HepG2 (cell line): ENCODE results near the gene GRIK3. TPM values are rescaled to one million over a fixed set of nuclear protein-coding genes. Genes with fewer than 3 reads are reported as not detected.

Experiments
- ARNTL ChIP-seq: sonication (generic); formaldehyde crosslinking; IDR thresholded peaks from 2 replicates; pipeline ENCODE4 v1.4.0; 2020; ENCODE audit warnings: mild to moderate bottlenecking, missing genetic modification reagents
- BRF2 ChIP-seq: sonication (generic); formaldehyde crosslinking; IDR thresholded peaks from 2 replicates; pipeline ENCODE4 v1.8.1; 2022; ENCODE audit warnings: mild to moderate bottlenecking, missing genetic modification reagents
- CCAR2 ChIP-seq: fragments of 200-400 bp; formaldehyde crosslinking; optimal IDR thresholded peaks from 2 replicates; pipeline ENCODE3; 2018; ENCODE audit warnings: low read depth, mild to moderate bottlenecking, low read length, moderate library complexity
- DDIT3 ChIP-seq: sonication (generic); formaldehyde crosslinking; IDR thresholded peaks from 2 replicates; pipeline ENCODE4 v1.4.0; 2020; ENCODE audit warnings: mild to moderate bottlenecking, missing genetic modification reagents
- FOXA3 ChIP-seq: IDR thresholded peaks from 2 replicates; pipeline ENCODE4 v1.6.1; 2016; ENCODE audit warnings: missing genetic modification reagents, missing compliant biosample characterization
- FOXK1 ChIP-seq: sonication (generic); formaldehyde crosslinking; IDR thresholded peaks from 2 replicates; pipeline ENCODE4 v1.4.0; 2020; ENCODE audit warnings: low read depth, missing genetic modification reagents, borderline replicate concordance
- HOXA5 ChIP-seq: sonication (generic); formaldehyde crosslinking; IDR thresholded peaks from 2 replicates; pipeline ENCODE4 v1.4.0; 2020; ENCODE audit warnings: missing genetic modification reagents
- HOXA9 ChIP-seq: sonication (generic); formaldehyde crosslinking; IDR thresholded peaks from 2 replicates; pipeline ENCODE4 v1.8.1; 2022; ENCODE audit warnings: missing genetic modification reagents, mild to moderate bottlenecking, moderate library complexity, borderline replicate concordance
- MED1 ChIP-seq: sonication (generic); formaldehyde crosslinking; IDR thresholded peaks from 2 replicates; pipeline ENCODE4 v1.4.0; 2020; ENCODE audit warnings: missing genetic modification reagents
- NCOA1 ChIP-seq: sonication (generic); formaldehyde crosslinking; IDR thresholded peaks from 2 replicates; pipeline ENCODE4 v1.9.0; 2021; ENCODE audit warnings: missing genetic modification reagents
- PRDM4 ChIP-seq: sonication (generic); formaldehyde crosslinking; IDR thresholded peaks from 2 replicates; pipeline ENCODE4 v1.9.0; 2021; ENCODE audit warnings: missing genetic modification reagents, borderline replicate concordance
- PRPF4 ChIP-seq: fragments of 200-400 bp; formaldehyde crosslinking; IDR thresholded peaks from 2 replicates; pipeline ENCODE4 v1.6.1; 2016; ENCODE audit warnings: low read length, low read depth; ENCODE audit not compliant: poor library complexity, severe bottlenecking
- SALL1 ChIP-seq: sonication (generic); formaldehyde crosslinking; IDR thresholded peaks from 2 replicates; pipeline ENCODE4 v1.8.0; 2022; ENCODE audit warnings: mild to moderate bottlenecking, missing genetic modification reagents
- SAP130 ChIP-seq: IDR thresholded peaks from 2 replicates; pipeline ENCODE4 v1.6.1; 2016; ENCODE audit warnings: low read depth
- SIN3B ChIP-seq: fragments of 150-350 bp; IDR thresholded peaks from 2 replicates; pipeline ENCODE4 v1.6.1; 2014; ENCODE audit warnings: low read length
- SMYD3 ChIP-seq: sonication (generic); formaldehyde crosslinking; IDR thresholded peaks from 2 replicates; pipeline ENCODE4 v1.8.1; 2023; ENCODE audit warnings: mild to moderate bottlenecking, missing genetic modification reagents
- TBX2 ChIP-seq: sonication (generic); formaldehyde crosslinking; IDR thresholded peaks from 2 replicates; pipeline ENCODE4 v1.5.0; 2020; ENCODE audit warnings: missing genetic modification reagents, mild to moderate bottlenecking, borderline replicate concordance
- TFDP1 ChIP-seq: IDR thresholded peaks from 2 replicates; pipeline ENCODE4 v1.6.1; 2016; ENCODE audit warnings: missing compliant biosample characterization, missing genetic modification reagents, borderline replicate concordance
- ZBTB46 ChIP-seq: sonication (generic); formaldehyde crosslinking; IDR thresholded peaks from 2 replicates; pipeline ENCODE4 v1.4.0; 2020; ENCODE audit warnings: mild to moderate bottlenecking, missing genetic modification reagents, borderline replicate concordance
- ZMAT5 ChIP-seq: sonication (generic); formaldehyde crosslinking; IDR thresholded peaks from 2 replicates; pipeline ENCODE4 v1.5.0; 2020; ENCODE audit warnings: mild to moderate bottlenecking, low read depth, missing genetic modification reagents, borderline replicate concordance
- ZNF17 ChIP-seq: sonication (generic); formaldehyde crosslinking; IDR thresholded peaks from 2 replicates; pipeline ENCODE4 v1.5.0; 2020; ENCODE audit warnings: mild to moderate bottlenecking, missing genetic modification reagents
- ZNF335 ChIP-seq: sonication (generic); formaldehyde crosslinking; IDR thresholded peaks from 2 replicates; pipeline ENCODE4 v1.4.0; 2020; ENCODE audit warnings: missing genetic modification reagents
- ZNF460 ChIP-seq: sonication (generic); formaldehyde crosslinking; IDR thresholded peaks from 2 replicates; pipeline ENCODE4 v1.5.1; 2020; ENCODE audit warnings: missing genetic modification reagents, mild to moderate bottlenecking, borderline replicate concordance
- ZNF776 ChIP-seq: sonication (generic); formaldehyde crosslinking; IDR thresholded peaks from 2 replicates; pipeline ENCODE4 v1.4.0; 2020; ENCODE audit warnings: mild to moderate bottlenecking, missing genetic modification reagents
- ZSCAN30 ChIP-seq: sonication (generic); formaldehyde crosslinking; IDR thresholded peaks from 2 replicates; pipeline ENCODE4 v1.5.0; 2020; ENCODE audit warnings: mild to moderate bottlenecking, missing genetic modification reagents
- polyA plus RNA-seq, 8 experiments: library from polyadenylated mRNA; depleted of rRNA in 3 of 8; stranded (reverse) in 7 of 8; unstranded in 1 of 8; fragments of >200 nt; fragmentation: Illumina TruSeq in 4 of 8; extraction: Trizol in 4 of 8; gene quantifications; 2 replicates each; pipeline versions ENCODE4 v1.2.1 to v1.2.3, GENCODE V29; 2011 to 2016; ENCODE audit warnings: low read depth in 4 of 8, missing spikeins in 1 of 8, mixed read lengths in 1 of 8; ENCODE audit not compliant: insufficient read depth in 1 of 8
- total RNA-seq, 5 experiments: library from RNA; depleted of rRNA; stranded (reverse); fragments of >200 nt; fragmentation: Illumina TruSeq; extraction: Trizol; gene quantifications; 2 replicates each; pipeline ENCODE4 v1.2.3, GENCODE V29; 2016; ENCODE audit warnings: low read depth in 1 of 5

GRIK3 gene
- total and polyA plus RNA-seq, 2 of the 13 experiments (the other 11 are each of a cell fraction or from before 2014, with no cell fraction given): not detected

- no peak for TF ChIP-seq ZMAT5
- no peak for TF ChIP-seq SIN3B
- TF ChIP-seq ZBTB46 (CRISPR knock-in tag): no peak
- no peak for TF ChIP-seq CCAR2
- no peak for TF ChIP-seq ARNTL
- no peak for TF ChIP-seq PRDM4
- TF ChIP-seq FOXK1 (CRISPR knock-in tag): peak; percentile 27; the same call in 1 of the 2 replicates
- no peak for TF ChIP-seq PRPF4
- TF ChIP-seq SAP130: peak; percentile 29; the same call in 1 of the 2 replicates
- TF ChIP-seq ZNF460: no peak
- TF ChIP-seq ZSCAN30 (CRISPR knock-in tag): no peak
- no peak for TF ChIP-seq ZNF17 (CRISPR knock-in tag)
- TF ChIP-seq NCOA1: no peak
- TF ChIP-seq FOXA3: no peak
- TF ChIP-seq ZNF776 (CRISPR knock-in tag): no peak
- no peak for TF ChIP-seq MED1 (CRISPR knock-in tag)
- TF ChIP-seq TFDP1 (CRISPR knock-in tag): no peak
- TF ChIP-seq ZNF335: no peak
- 0 out of 2 replicates have a peak, but pooled peaks have one; percentile 45 for TF ChIP-seq HOXA9 (CRISPR knock-in tag)
- TF ChIP-seq TBX2: no peak
- no peak for TF ChIP-seq BRF2
- no peak for TF ChIP-seq DDIT3 (CRISPR knock-in tag)
- TF ChIP-seq HOXA5 (CRISPR knock-in tag): 0 out of 2 replicates have a peak, but pooled peaks have one; percentile 34
- no peak for TF ChIP-seq SMYD3
- peak; percentile 57; the same call in 1 of the 2 replicates for TF ChIP-seq SALL1
Observed at GRCh38 chr1:36924282-36924811, 110.0 kb downstream of the GRIK3 start (continued).
